EL (cell line): Measurements from ENCODE around the gene ZNF417.
"Not testable (repeated sequence)": the region's sequence is repeated elsewhere in the genome, so short reads cannot be mapped to it uniquely, and the experiment has no call there.

Experiments
- DNase-seq: peaks from one replicate; pipeline ENCODE4 v3.0.0-alpha.2; 2016

Gene ZNF417

DNA sequence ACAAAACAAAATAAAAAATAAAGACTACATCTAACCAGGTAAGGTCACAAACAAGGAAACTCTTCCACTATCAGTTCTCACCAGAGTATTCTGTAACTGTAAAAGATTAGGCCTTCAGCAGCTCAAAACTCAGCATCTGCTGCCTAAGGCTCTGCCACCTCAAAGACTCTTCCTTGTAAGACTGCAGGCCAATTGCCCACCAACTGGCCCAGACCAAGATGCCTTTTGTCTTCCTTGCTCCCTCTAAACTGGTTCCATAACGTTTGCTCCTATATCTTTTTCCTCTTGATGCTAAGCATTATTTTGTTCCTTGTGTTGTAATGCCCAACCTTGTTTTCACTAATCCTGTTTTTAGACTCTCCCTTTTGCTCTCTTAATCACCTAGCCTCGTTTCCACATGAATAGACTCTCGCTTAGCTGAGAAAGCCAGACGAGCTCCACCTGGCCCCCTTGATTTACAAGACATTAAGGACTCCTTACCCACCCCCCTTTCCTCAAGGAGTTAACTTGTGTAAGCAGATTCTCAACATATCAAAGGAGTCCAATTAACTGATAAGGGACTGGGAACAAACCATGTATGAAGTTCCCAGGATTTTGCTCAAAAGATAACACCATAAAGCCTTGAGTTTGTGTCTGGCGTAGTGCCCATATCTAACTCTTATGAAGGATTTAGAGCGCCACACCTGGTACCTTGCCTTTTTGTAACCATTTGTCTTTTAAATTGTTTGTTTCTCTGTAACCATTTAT, 29.0 kb downstream of the ZNF417 start:
- DNase-seq, result no peak

DNA sequence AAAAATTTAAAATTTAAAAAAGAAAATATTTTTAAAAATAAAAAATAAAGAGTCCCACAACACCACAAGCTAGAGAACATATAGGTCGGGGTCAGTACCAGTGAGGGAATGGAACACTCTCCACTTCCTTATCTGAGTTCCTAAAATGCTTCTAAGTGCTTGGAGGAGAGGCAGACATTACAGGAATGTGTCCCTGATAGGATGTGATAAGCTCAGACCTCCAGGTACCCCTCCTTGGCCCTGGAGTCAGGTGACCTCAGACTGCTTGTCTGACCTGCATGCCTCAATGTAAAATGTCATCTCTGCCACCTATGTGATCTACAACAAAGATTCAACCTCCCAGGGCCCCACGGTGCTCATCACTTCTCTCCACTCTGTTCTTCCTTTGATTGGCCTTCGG, 30.3 kb downstream of the ZNF417 start:
- DNase-seq, result no peak

DNA sequence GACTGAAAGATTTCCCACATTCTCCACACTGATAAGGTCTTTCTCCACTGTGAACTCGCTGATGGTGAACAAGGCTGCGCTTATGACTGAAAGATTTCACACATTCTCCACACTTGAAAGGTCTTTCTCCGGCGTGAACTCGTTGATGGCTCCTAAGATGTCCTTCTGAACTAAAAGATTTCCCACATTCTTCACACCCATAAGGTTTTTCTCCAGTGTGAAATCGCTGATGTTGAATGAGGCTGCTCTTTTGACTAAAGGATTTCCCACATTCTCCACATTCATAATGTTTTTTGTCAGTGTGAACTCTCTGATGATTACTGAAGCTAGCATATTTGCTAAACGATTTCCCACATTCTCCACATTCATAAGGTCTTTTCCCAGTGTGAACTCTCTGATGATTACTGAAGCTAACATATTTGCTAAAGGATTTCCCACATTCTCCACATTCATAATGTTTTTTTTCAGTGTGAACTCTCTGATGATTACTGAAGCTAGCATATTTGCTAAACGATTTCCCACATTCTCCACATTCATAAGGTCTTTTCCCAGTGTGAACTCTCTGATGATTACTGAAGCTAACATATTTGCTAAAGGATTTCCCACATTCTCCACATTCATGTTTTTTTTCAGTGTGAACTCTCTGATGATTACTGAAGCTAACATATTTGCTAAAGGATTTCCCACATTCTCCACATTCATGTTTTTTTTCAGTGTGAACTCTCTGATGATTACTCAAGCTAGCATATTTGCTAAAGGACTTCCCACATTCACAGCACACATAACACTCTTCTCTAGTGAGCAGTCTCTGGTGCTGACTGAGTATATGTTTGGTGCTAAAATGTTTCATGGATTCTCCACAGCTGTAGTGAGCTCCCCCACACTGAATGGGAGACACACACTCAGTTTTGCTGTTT, 42.3 kb downstream of the ZNF417 start:
- not testable (repeated sequence) for DNase-seq

GRCh38 chr19:57872450-57872849, 43.9 kb downstream of the ZNF417 start:
- DNase-seq, result no peak

GRCh38 chr19:57870225-57870624, 46.2 kb downstream of the ZNF417 start:
- DNase-seq, result no peak

- not testable (repeated sequence) for DNase-seq
These were observed 46.7 kb downstream of the ZNF417 start for GRCh38 chr19:57869655-57870054.

DNA sequence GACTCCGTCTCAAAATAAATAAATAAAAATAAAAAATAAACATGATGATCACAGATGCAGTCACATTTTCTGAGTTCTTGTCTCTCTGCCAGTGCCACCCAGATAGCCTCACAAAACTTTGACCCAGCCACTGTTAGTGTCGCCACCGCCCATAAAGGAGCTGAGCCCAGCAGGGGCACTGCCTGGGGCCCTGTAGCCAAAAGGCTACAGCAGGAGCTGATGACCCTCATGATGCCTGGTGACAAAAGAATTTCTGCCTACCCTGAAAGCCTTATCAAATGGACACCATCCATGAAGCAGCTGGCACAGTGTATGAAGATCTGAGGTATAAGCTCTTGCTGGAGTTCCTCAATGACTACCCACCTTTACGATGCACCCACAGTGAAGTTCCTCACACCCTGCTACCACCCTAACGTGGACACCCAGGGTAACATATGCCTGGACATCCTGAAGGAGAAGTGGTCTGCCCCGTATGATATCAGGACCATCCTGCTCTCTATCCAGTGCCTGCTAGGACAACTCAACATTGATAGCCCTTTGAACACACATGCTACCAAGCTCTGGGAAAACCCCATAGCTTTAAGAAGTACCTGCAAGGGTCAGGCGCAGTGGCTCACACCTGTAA, 48.4 kb downstream of the ZNF417 start:
- DNase-seq, result no peak
